Esophagus squamous epithelium (tissue), 5 donors: ENCODE data around the gene TPSG1. TPM values are rescaled to one million over a fixed set of nuclear protein-coding genes. Genes with fewer than 3 reads are reported as not detected.

Experiments used
- DNase-seq: peaks from one replicate; lab custom pipeline; 2025; lab: John Stamatoyannopoulos, UW
- H3K27ac ChIP-seq, 4 donors: fragments of 200-600 bp; sonication (generic); one replicate each; pipeline ENCODE4 v1.5.1; 2016 to 2019; ENCODE audit warnings: mild to moderate bottlenecking in 1 of 4
- H3K27me3 ChIP-seq, 4 donors: fragments of 200-600 bp; sonication (generic); 1 replicate in 3 of 4; 2 replicates in 1 of 4; pipeline versions ENCODE4 v1.5.1 to v1.6.0; 2017 to 2021; ENCODE audit warnings: antibody characterized with exemption in 1 of 4
- H3K36me3 ChIP-seq, 3 donors: fragments of 200-600 bp; sonication (generic); one replicate each; pipeline ENCODE4 v1.5.1; 2016 to 2019
- H3K4me1 ChIP-seq, 3 donors: fragments of 200-600 bp; sonication (generic); one replicate each; pipeline ENCODE4 v1.5.1; 2017 to 2019
- H3K4me3 ChIP-seq, 4 donors: fragments of 200-600 bp; sonication (generic); 1 replicate in 3 of 4; 2 replicates in 1 of 4; pipeline ENCODE4 v1.5.1; 2016 to 2019; ENCODE audit warnings: mild to moderate bottlenecking in 2 of 4, moderate library complexity in 1 of 4
- H3K9me3 ChIP-seq, 3 donors: fragments of 200-600 bp; sonication (generic); one replicate each; pipeline ENCODE4 v1.5.1; 2016 to 2019
- POLR2A ChIP-seq, 4 donors: fragments of 450-650 bp; IDR thresholded peaks; one replicate each; pipeline ENCODE4 v1.6.1; 2017; ENCODE audit warnings: antibody characterized with exemption in 4 of 4, mild to moderate bottlenecking in 4 of 4, moderate library complexity in 3 of 4
- WGBS, 2 donors: methylation state at CpG; one replicate each; pipeline ENCODE4 v1.1.5; 2018; 5-methylcytosine and 5-hydroxymethylcytosine counted together
- intact Hi-C: fragments of 100-400 bp; cut with DNase I; formaldehyde crosslinking; loops from one replicate; pipeline ENCODE4 v1.15.0; 2022
- total RNA-seq, 4 donors: library from RNA; depleted of rRNA; stranded (reverse); fragments of >200 nt; gene quantifications; one replicate each; pipeline ENCODE4 v1.1.0, GENCODE V29; 2016
- TF ChIP-seq, protein P1 (sequence below), 6 experiments: fragments of 450-650 bp in 4 of 6; fragments of 200-600 bp in 2 of 6; sonication (generic) in 2 of 6; IDR thresholded peaks; one replicate each; pipeline ENCODE4 v1.5.1; 2016 to 2019; ENCODE audit warnings: antibody characterized with exemption in 6 of 6, mild to moderate bottlenecking in 4 of 6, moderate library complexity in 4 of 6
- donor health status: DM: yes; HTN: yes; CAD: no.

TPSG1 gene
- total RNA-seq, 4 donors from 2014 or later = 0.27 TPM; not detected in 3

DNA sequence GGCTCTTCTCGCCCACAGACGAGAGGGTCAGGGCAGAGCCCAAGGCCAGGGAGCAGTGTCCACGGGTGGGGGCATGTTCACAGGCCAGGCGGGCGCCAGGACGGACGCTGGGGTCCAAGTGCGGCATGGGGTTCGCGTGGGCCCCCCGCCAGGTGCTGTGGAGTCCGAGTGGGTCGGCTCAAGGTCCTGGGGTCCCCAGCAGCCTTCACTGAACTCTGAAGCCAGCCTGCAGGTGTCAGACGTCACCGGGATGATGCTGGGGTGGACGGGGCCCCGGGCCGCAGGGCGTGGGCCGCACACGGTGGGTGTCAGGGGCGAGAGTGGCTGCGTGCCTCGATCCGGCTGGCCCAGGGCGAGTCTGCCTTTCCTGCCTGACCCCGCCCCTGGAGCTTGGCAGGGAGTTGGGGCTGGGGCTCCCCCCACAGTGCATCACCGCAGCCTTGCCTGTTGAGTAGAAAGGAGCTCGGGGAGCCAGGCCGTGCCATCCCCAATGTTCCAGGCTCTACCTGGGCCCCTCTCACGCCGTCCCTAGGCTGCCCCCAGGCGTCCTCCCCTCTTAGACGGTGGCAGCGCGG lies 53.1 kb downstream of the TPSG1 start:
- intact Hi-C loops = no loop called here
- no peaks in the 10 kb centered on the region for H3K9me3 ChIP-seq
- peaks cover 0 to 57% (median 2%) of the 10 kb centered on the region in 4 donors for H3K27me3 ChIP-seq
- no peaks in the 10 kb centered on the region for H3K36me3 ChIP-seq
- peaks cover 0 to 72% (median 25%) of the 10 kb centered on the region in 3 donors for H3K4me1 ChIP-seq
- peak in 1 of 4 donors; percentile 11 for TF ChIP-seq POLR2A (IDR thresholded peaks at IDR 0.05)
- TF ChIP-seq, protein P1, sequence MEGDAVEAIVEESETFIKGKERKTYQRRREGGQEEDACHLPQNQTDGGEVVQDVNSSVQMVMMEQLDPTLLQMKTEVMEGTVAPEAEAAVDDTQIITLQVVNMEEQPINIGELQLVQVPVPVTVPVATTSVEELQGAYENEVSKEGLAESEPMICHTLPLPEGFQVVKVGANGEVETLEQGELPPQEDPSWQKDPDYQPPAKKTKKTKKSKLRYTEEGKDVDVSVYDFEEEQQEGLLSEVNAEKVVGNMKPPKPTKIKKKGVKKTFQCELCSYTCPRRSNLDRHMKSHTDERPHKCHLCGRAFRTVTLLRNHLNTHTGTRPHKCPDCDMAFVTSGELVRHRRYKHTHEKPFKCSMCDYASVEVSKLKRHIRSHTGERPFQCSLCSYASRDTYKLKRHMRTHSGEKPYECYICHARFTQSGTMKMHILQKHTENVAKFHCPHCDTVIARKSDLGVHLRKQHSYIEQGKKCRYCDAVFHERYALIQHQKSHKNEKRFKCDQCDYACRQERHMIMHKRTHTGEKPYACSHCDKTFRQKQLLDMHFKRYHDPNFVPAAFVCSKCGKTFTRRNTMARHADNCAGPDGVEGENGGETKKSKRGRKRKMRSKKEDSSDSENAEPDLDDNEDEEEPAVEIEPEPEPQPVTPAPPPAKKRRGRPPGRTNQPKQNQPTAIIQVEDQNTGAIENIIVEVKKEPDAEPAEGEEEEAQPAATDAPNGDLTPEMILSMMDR (IDR thresholded peaks at IDR 0.05) = no peak
- peak overlapping the region in 1 of 4 donors; percentile 30 for H3K4me3 ChIP-seq
- WGBS, 2 donors = no CpG with 5 or more reads among the region's 36 CpGs
- peak overlapping the region; percentile 23 to 83 (median 78) for H3K27ac ChIP-seq
- DNase-seq = no peak

Other genes starting within 250 kb of the TPSG1 start
- gene SOX8, start 243.5 kb downstream of the TPSG1 start, total RNA-seq = under 1 TPM in 3 of 4 donors, not detected in 1; 0.08 to 0.19 (median 0.09) TPM
- gene SSTR5, start 152.5 kb downstream of the TPSG1 start, total RNA-seq = not detected
- not detected for gene C1QTNF8, start 129.0 kb downstream of the TPSG1 start, total RNA-seq
- 10 to 100 TPM in 1 of 4 donors, 1 to 10 TPM in 3; 1.7 to 14.7 (median 5.6) TPM for gene CACNA1H, start 72.2 kb downstream of the TPSG1 start, total RNA-seq
- 100 to 1,000 TPM in 1 of 4 donors, 10 to 100 TPM in 2, 1 to 10 TPM in 1; 4.0 to 537 (median 20.2) TPM for gene TPSB2, start 4.9 kb upstream of the TPSG1 start, total RNA-seq
- gene TPSAB1, start 15.4 kb upstream of the TPSG1 start, total RNA-seq = 100 to 1,000 TPM in 1 of 4 donors, 10 to 100 TPM in 2, 1 to 10 TPM in 1; 3.0 to 395 (median 16.7) TPM
- 1 to 10 TPM in 1 of 4 donors, under 1 TPM in 1, not detected in 2; 0.91 to 5.9 TPM for gene TPSD1, start 30.8 kb upstream of the TPSG1 start, total RNA-seq
- gene UBE2I, start 84.4 kb upstream of the TPSG1 start, total RNA-seq = 10 to 100 TPM; 31.8 to 88.1 (median 76.3) TPM
- gene BAIAP3, start 108.4 kb upstream of the TPSG1 start, total RNA-seq = 1 to 10 TPM in 2 of 4 donors, under 1 TPM in 2; 0.68 to 2.7 (median 1.00) TPM
- gene TSR3, start 126.6 kb upstream of the TPSG1 start, total RNA-seq = 10 to 100 TPM; 57.6 to 87.4 (median 70.5) TPM
- 10 to 100 TPM; 21.6 to 46.9 (median 37.8) TPM for gene GNPTG, start 126.7 kb upstream of the TPSG1 start, total RNA-seq
- gene UNKL, start 189.4 kb upstream of the TPSG1 start, total RNA-seq = 10 to 100 TPM in 2 of 4 donors, 1 to 10 TPM in 2; 5.9 to 17.2 (median 10.6) TPM
- 10 to 100 TPM; 14.7 to 22.6 (median 19.7) TPM for gene UQCC4, start 195.5 kb upstream of the TPSG1 start, total RNA-seq
- not detected for gene PERCC1, start 205.8 kb upstream of the TPSG1 start, total RNA-seq
- under 1 TPM in 1 of 4 donors, not detected in 3; 0.95 TPM for gene CCDC154, start 219.3 kb upstream of the TPSG1 start, total RNA-seq
- gene CLCN7, start 249.8 kb upstream of the TPSG1 start, total RNA-seq = 10 to 100 TPM; 21.5 to 41.2 (median 33.6) TPM